ENCODE results near the gene IMMP2L.

IMMP2L gene

DNA sequence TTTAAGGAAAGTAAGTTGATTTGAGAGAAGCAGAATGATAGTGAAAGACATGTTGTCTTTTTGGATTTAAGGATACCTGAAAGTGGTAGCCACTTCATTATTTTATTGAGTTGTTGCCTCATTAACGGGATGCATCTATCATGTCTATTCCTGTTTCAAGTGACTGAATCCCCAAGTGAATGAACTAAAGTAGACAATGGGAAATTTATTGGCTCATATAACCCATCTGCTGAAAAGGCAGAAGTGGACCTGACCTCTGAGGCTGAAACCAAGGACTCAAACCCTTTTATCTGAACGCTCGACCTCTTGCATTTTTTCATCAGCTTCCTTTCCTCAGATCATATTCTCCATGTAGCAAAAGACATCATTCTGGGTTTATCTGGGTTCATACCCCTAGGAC lies 937.0 kb downstream of the IMMP2L start:
- no peak for DNase-seq (ENCODE audit: extremely low read depth, insufficient read length)
- Histone ChIP-seq H3K27me3 (replicated peaks; ENCODE audit: control insufficient read depth, insufficient read depth, low read length) (no peaks in the 10 kb centered on the region), H3K4me3 (replicated peaks; ENCODE audit: low read depth, low read length) (no peak overlapping the region), H3K36me3 (ENCODE audit: control insufficient read depth, insufficient read depth, low read length) (no peaks in the 10 kb centered on the region)
- TF ChIP-seq, protein P1, sequence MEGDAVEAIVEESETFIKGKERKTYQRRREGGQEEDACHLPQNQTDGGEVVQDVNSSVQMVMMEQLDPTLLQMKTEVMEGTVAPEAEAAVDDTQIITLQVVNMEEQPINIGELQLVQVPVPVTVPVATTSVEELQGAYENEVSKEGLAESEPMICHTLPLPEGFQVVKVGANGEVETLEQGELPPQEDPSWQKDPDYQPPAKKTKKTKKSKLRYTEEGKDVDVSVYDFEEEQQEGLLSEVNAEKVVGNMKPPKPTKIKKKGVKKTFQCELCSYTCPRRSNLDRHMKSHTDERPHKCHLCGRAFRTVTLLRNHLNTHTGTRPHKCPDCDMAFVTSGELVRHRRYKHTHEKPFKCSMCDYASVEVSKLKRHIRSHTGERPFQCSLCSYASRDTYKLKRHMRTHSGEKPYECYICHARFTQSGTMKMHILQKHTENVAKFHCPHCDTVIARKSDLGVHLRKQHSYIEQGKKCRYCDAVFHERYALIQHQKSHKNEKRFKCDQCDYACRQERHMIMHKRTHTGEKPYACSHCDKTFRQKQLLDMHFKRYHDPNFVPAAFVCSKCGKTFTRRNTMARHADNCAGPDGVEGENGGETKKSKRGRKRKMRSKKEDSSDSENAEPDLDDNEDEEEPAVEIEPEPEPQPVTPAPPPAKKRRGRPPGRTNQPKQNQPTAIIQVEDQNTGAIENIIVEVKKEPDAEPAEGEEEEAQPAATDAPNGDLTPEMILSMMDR (IDR thresholded peaks at IDR 0.05; ENCODE audit: insufficient read depth, low read length, poor library complexity, severe bottlenecking) = no peak

DNA sequence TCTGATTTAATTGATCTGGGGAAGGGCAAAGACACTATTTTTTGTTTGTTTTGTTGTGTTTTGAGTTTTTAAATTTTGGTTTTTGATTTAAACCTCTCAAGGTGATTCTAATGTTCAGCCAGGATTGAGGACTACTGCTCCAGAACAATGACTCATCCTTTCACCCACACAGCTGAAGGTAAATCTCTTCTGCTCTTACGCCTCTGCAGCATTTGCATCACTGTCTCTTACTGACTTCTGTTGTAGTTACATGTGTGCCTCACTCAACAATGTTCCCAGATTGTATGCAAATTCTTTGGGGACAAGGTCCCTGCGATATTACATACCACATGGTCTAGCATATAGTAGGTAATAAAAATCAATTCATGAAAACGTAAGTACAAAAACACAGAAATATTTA lies 938.9 kb downstream of the IMMP2L start:
- no peak overlapping the region for H3K4me3 ChIP-seq (replicated peaks; ENCODE audit: low read depth, low read length)
- DNase-seq (ENCODE audit: extremely low read depth, insufficient read length) = no peak
- TF ChIP-seq, protein P1 (IDR thresholded peaks at IDR 0.05; ENCODE audit: insufficient read depth, low read length, poor library complexity, severe bottlenecking) = no peak
- H3K36me3 ChIP-seq (ENCODE audit: control insufficient read depth, insufficient read depth, low read length) = no peaks in the 10 kb centered on the region
- no peaks in the 10 kb centered on the region for H3K27me3 ChIP-seq (replicated peaks; ENCODE audit: control insufficient read depth, insufficient read depth, low read length)

DNA sequence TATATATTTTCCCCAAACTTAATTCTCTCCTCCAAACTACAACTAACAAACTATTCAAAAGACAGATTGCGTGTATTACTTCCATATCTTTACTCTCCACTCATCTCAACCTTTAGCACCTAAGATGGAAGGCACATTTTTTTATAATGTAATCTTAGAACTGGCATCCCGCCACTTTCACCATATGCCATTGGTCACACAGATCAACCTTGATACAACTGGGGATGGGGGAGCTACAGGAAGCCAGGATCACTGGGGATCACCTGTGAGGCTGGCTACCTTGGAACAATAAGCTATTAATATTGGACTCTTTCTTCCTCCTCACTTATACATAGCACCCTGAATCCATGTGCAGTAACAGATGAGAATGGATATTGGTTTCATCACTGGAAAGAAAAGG lies 941.0 kb downstream of the IMMP2L start:
- Histone ChIP-seq H3K4me3 (replicated peaks; ENCODE audit: low read depth, low read length) (no peak overlapping the region), H3K27me3 (replicated peaks; ENCODE audit: control insufficient read depth, insufficient read depth, low read length) (no peaks in the 10 kb centered on the region), H3K36me3 (ENCODE audit: control insufficient read depth, insufficient read depth, low read length) (no peaks in the 10 kb centered on the region)
- TF ChIP-seq, protein P1 (IDR thresholded peaks at IDR 0.05; ENCODE audit: insufficient read depth, low read length, poor library complexity, severe bottlenecking) = no peak
- DNase-seq (ENCODE audit: extremely low read depth, insufficient read length) = no peak

DNA sequence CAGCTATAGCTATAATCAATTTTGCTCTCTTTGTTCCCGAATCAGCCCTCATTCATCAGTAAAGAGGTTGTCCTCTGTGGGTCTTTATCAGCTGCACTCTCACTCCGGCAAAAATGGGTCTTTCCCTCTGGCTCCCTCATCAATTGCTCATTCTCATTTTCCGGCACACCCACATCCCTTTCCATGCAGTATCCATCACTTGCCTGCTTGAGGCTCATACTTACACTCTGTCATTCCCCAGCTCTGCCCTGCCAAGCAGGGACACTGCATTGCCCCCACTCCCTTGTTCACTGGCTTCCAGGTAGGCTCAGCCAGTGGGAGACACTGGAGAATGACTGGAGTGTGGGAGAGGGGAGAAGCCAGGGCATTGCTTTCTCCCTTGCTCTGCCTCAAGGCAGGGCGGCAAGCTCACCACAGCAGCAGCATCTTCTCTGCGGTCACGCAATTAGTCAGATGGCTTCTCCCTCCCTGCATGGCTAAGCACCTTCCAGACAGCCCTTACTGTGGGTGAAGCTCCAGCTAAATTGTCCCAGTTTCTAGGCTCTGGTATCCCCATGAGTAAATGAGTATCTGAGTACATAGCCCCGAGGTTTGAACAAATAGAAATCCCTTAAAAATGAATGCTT lies 942.1 kb downstream of the IMMP2L start:
- Histone ChIP-seq H3K36me3 (ENCODE audit: control insufficient read depth, insufficient read depth, low read length) (no peaks in the 10 kb centered on the region), H3K4me3 (replicated peaks; ENCODE audit: low read depth, low read length) (no peak overlapping the region), H3K27me3 (replicated peaks; ENCODE audit: control insufficient read depth, insufficient read depth, low read length) (no peaks in the 10 kb centered on the region)
- TF ChIP-seq, protein P1 (IDR thresholded peaks at IDR 0.05; ENCODE audit: insufficient read depth, low read length, poor library complexity, severe bottlenecking) = no peak
- DNase-seq (ENCODE audit: extremely low read depth, insufficient read length) = no peak

Measured in GM06990 (cell line).